Ovary (tissue), 9 donors: Measurements from ENCODE around the gene CELF2. TPM values are rescaled to one million over a fixed set of nuclear protein-coding genes. Genes with fewer than 3 reads are reported as not detected.

ENCODE experiments used
- DNase-seq, 5 donors: peaks; one replicate each; pipeline ENCODE4 v3.0.0-alpha.2; 2019 to 2020
- H3K27ac ChIP-seq, 2 donors: fragments of 200-600 bp; one replicate each; pipeline versions ENCODE4 v1.5.1 to v1.8.0; 2019 to 2022
- H3K27me3 ChIP-seq: fragments of 200-600 bp; one replicate; pipeline ENCODE4 v1.8.0; 2022
- H3K36me3 ChIP-seq: fragments of 200-600 bp; sonication (generic); one replicate; pipeline ENCODE4 v1.5.1; 2019
- H3K4me1 ChIP-seq: one replicate; pipeline ENCODE4 v1.8.1; 2013; ENCODE audit warnings: mild to moderate bottlenecking, moderate library complexity; ENCODE audit not compliant: insufficient read depth
- H3K4me3 ChIP-seq: fragments of 200-600 bp; sonication (generic); one replicate; pipeline ENCODE4 v1.5.1; 2017
- H3K9me3 ChIP-seq, 2 donors: fragments of 200-600 bp in 1 of 2; sonication (generic) in 1 of 2; one replicate each; pipeline versions ENCODE4 v1.5.1 to v1.8.1; 2013 to 2019; ENCODE audit warnings: mild to moderate bottlenecking in 1 of 2, moderate library complexity in 1 of 2
- EP300 ChIP-seq: sonication (generic); formaldehyde crosslinking; IDR thresholded peaks from one replicate; pipeline ENCODE4 v1.6.1; 2017; ENCODE audit warnings: antibody characterized with exemption
- POLR2A ChIP-seq: fragments of 450-650 bp; IDR thresholded peaks from one replicate; pipeline ENCODE4 v1.6.1; 2017; ENCODE audit warnings: antibody characterized with exemption, mild to moderate bottlenecking, moderate library complexity
- WGBS, 3 donors: extraction: QIAGEN DNeasy Blood & Tissue Kit in 1 of 3; methylation state at CpG; one replicate each; pipeline versions ENCODE4 v1.1.5 to v1.1.7; 2013 to 2017; 5-methylcytosine and 5-hydroxymethylcytosine counted together
- intact Hi-C, 4 donors: fragments of 100-400 bp; cut with DNase I; formaldehyde crosslinking; loops; one replicate each; pipeline versions ENCODE4 v1.11.0 to v1.15.1; 2022 to 2023
- polyA plus RNA-seq, 2 donors: library from polyadenylated mRNA; stranded (reverse); fragments of 200-250 nt in 1 of 2; fragments of 350-450 nt in 1 of 2; fragmentation: Illumina TruSeq in 1 of 2; extraction: RNeasy Lipid Tissue Mini Kit (QIAGEN cat#74804) in 1 of 2; gene quantifications; one replicate each; pipeline ENCODE4 v1.2.3, GENCODE V29; 2013 to 2014
- total RNA-seq, 7 donors: library from RNA; depleted of rRNA in 2 of 7; stranded (reverse); fragments of >200 nt in 2 of 7; fragmentation: NEBNext Ultra II Directional in 3 of 7; extraction: Animal tissue kit (Norgen Biotek cat#: 25700) in 3 of 7; gene quantifications; one replicate each; pipeline versions ENCODE4 v1.1.0 to v1.2.4, GENCODE V29; 2016 to 2023
- TF ChIP-seq, protein P1 (sequence below), 3 donors: fragments of 450-650 bp in 2 of 3; fragments of 200-600 bp in 1 of 3; IDR thresholded peaks; one replicate each; pipeline versions ENCODE4 v1.5.1 to v1.8.0; 2016 to 2022; ENCODE audit warnings: antibody characterized with exemption in 3 of 3, mild to moderate bottlenecking in 1 of 3
- donor health status: DM: no; HTN: no; CAD: no; lungs with moderate emphysema.
- donor health status: DM: no; HTN: no; CAD: no.
- donor health status: Bipolar disorder and iron deficiency.
- donor health status: DM: yes; HTN: yes; CAD: no.
- donor health status: DM: no; HTN: no; CAD: no.
- donor health status: DM: yes; HTN: yes; CAD: no.

Gene CELF2
- total and polyA plus RNA-seq, 9 donors = 38.8 to 107 (median 69.0) TPM

DNA sequence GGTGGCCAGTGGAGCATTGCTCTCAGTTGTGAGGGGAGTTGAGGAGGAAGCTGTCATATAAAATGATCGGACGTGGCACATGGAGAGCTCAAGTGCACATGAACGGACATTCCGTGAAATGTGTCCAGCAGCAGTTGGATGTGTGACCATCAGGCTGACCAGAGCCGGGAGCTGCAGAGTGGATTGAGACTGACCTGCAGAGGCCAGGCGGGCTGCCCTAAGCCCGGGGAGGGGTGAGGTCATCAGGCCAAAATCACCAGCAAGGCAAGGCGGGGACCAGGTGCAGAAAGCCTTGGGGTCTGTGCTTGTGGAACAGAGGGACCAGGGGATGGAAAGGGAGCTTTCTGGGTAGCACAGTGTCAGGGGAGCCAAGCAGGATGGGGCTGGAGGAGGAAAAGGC is 279.5 kb downstream of the CELF2 start:
- no peaks in the 10 kb centered on the region for H3K9me3 ChIP-seq
- H3K36me3 ChIP-seq = no peaks in the 10 kb centered on the region
- WGBS, 3 donors = 95 to 97% (median 95%) methylated on average over 8 of the region's 8 CpGs
- H3K27me3 ChIP-seq = no peaks in the 10 kb centered on the region
- H3K4me3 ChIP-seq = no peak overlapping the region
- H3K4me1 ChIP-seq = peaks cover 2% of the 10 kb centered on the region
- TF ChIP-seq POLR2A (no peak), EP300 (no peak)
- TF ChIP-seq, protein P1, sequence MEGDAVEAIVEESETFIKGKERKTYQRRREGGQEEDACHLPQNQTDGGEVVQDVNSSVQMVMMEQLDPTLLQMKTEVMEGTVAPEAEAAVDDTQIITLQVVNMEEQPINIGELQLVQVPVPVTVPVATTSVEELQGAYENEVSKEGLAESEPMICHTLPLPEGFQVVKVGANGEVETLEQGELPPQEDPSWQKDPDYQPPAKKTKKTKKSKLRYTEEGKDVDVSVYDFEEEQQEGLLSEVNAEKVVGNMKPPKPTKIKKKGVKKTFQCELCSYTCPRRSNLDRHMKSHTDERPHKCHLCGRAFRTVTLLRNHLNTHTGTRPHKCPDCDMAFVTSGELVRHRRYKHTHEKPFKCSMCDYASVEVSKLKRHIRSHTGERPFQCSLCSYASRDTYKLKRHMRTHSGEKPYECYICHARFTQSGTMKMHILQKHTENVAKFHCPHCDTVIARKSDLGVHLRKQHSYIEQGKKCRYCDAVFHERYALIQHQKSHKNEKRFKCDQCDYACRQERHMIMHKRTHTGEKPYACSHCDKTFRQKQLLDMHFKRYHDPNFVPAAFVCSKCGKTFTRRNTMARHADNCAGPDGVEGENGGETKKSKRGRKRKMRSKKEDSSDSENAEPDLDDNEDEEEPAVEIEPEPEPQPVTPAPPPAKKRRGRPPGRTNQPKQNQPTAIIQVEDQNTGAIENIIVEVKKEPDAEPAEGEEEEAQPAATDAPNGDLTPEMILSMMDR (IDR thresholded peaks at IDR 0.05) = no peak
- H3K27ac ChIP-seq = no peak overlapping the region
- intact Hi-C loops = no loop called here
- DNase-seq = no peak

DNA sequence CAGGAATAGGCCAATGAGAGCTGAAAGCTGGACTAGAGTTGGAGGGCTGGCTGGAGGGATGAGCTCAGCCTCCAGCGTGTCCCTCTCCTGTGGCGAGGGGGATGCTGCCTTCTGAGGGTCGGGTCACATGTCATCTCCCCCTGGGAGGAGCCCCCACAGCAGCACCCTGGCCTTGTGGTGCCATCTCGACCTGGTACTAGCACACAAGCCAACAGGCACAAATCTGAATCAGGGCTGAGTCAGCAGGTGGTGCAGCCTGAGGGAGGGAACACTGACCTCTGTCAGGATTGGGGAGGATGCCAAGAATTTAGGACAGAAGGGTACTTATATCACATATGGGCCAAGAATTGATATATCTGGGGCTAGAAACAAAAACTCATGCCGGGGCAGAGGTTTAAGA is 280.4 kb downstream of the CELF2 start:
- Histone ChIP-seq H3K27ac (no peak overlapping the region), H3K36me3 (no peaks in the 10 kb centered on the region)
- DNase-seq = no peak

DNA sequence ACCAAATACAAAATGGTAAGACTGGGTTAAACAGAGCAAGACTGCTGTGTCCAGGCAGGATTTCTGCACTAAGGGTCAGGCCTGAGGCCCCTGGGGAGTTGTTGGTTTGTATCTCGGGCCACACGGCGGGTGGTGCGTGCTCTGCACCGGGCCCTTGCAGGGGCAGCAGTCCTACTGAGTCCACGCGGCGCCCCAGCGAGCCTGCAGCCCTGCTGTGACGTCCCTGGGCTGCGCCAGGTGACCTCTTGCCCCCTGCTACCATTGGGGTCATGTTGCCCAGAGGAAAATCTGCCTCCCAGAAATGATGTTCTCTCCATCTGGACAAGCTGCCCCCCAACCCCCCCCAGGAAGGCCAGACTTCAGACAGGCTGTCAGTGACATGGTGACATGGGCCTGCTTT is 281.5 kb downstream of the CELF2 start:
- Histone ChIP-seq H3K4me1 (peaks cover 2% of the 10 kb centered on the region), H3K4me3 (no peak overlapping the region), H3K27ac (no peak overlapping the region), H3K9me3 (no peaks in the 10 kb centered on the region), H3K27me3 (no peaks in the 10 kb centered on the region), H3K36me3 (no peaks in the 10 kb centered on the region)
- TF ChIP-seq, protein P1 (IDR thresholded peaks at IDR 0.05) = no peak
- TF ChIP-seq POLR2A = no peak
- no peak for TF ChIP-seq EP300
- intact Hi-C loops = no loop called here
- DNase-seq = no peak
- WGBS, 3 donors = 93 to 97% (median 94%) methylated on average over 11 of the region's 11 CpGs

More for the DNA sequence above, 280.4 kb downstream of the CELF2 start:
- Histone ChIP-seq H3K9me3 (no peaks in the 10 kb centered on the region), H3K27me3 (no peaks in the 10 kb centered on the region), H3K4me3 (no peak overlapping the region), H3K4me1 (peaks cover 2% of the 10 kb centered on the region)
- 70 to 77% (median 73%) methylated on average over 5 of the region's 5 CpGs for WGBS, 3 donors
- TF ChIP-seq, protein P1 (IDR thresholded peaks at IDR 0.05) = no peak
- TF ChIP-seq POLR2A = no peak
- no peak for TF ChIP-seq EP300
- intact Hi-C loops = no loop called here

DNA sequence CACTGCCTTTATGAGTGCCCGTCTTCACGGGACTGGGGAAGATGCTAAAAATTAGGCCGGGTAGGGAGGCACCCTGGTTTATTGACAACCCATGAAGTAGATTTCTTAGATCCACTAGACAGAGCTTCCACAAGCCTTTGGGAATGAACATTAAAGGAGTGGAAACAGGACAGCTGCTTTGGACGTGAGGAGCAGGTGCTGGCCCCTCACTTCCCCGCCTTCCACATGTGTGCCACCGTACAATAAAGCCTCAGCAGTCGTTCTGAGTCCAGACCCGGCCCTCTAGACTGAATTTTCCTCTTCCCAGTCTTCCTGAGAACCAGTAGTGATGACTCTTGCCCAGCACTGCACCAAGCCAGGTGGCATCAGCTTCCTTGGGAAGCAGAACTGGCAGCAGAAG is 282.4 kb downstream of the CELF2 start:
- Histone ChIP-seq H3K27me3 (no peaks in the 10 kb centered on the region), H3K9me3 (no peaks in the 10 kb centered on the region), H3K4me1 (peaks cover 2% of the 10 kb centered on the region), H3K36me3 (no peaks in the 10 kb centered on the region), H3K27ac (no peak overlapping the region), H3K4me3 (no peak overlapping the region)
- no peak for DNase-seq
- intact Hi-C loops = no loop called here
- TF ChIP-seq, protein P1 (IDR thresholded peaks at IDR 0.05) = no peak
- no peak for TF ChIP-seq EP300
- TF ChIP-seq POLR2A = no peak
- 89 to 95% (median 91%) methylated on average over 8 of the region's 8 CpGs for WGBS, 3 donors

DNA sequence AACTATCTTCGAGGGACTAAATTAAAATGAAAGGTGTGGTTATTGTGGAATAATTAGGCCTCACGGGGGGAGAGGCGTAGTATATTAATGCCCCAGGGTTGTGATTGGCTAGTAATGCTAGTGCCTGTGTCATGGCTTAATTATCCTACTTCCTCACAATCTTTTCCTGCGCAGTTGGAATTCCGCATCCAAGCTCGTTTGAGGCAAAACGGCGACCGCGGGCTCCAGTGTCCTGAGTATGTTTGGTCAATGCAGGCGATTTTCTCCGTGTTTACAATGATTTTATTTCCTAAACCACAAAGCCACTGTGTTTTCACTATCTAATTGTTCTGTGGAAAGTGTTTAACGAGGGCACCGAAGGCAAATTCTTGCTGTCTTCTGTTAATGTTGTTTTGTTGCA is 282.9 kb downstream of the CELF2 start:
- 85 to 93% (median 86%) methylated on average over 14 of the region's 14 CpGs for WGBS, 3 donors
- no peak for DNase-seq

More for the DNA sequence above, 282.9 kb downstream of the CELF2 start:
- Histone ChIP-seq H3K9me3 (no peaks in the 10 kb centered on the region), H3K27me3 (no peaks in the 10 kb centered on the region), H3K36me3 (no peaks in the 10 kb centered on the region), H3K27ac (no peak overlapping the region), H3K4me1 (peaks cover 2% of the 10 kb centered on the region), H3K4me3 (no peak overlapping the region)
- no peak for TF ChIP-seq EP300
- intact Hi-C loops = no loop called here
